Measurements from ENCODE around the gene CAPN14.

The CAPN14 gene

GRCh38 chr2:31199206-31199605, 18.1 kb downstream of the CAPN14 start:
- no peak for TF ChIP-seq CEBPB (IDR thresholded peaks at IDR 0.05)

GRCh38 chr2:31197669-31198068, 19.6 kb downstream of the CAPN14 start:
- TF ChIP-seq TCF12 (IDR thresholded peaks at IDR 0.05; ENCODE audit: low read depth) (no peak), EGR1 (IDR thresholded peaks at IDR 0.05) (no peak), TEAD4 (IDR thresholded peaks at IDR 0.05) (no peak), CREB1 (IDR thresholded peaks at IDR 0.05; ENCODE audit: low read depth) (no peak), CEBPB (IDR thresholded peaks at IDR 0.05) (no peak), FOXM1 (IDR thresholded peaks at IDR 0.05; ENCODE audit: borderline replicate concordance, low read depth) (no peak), EP300 (IDR thresholded peaks at IDR 0.05; ENCODE audit: borderline replicate concordance) (no peak)
- TF ChIP-seq, protein P1, sequence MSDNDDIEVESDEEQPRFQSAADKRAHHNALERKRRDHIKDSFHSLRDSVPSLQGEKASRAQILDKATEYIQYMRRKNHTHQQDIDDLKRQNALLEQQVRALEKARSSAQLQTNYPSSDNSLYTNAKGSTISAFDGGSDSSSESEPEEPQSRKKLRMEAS (IDR thresholded peaks at IDR 0.05), result no peak
- TF ChIP-seq, protein P2, sequence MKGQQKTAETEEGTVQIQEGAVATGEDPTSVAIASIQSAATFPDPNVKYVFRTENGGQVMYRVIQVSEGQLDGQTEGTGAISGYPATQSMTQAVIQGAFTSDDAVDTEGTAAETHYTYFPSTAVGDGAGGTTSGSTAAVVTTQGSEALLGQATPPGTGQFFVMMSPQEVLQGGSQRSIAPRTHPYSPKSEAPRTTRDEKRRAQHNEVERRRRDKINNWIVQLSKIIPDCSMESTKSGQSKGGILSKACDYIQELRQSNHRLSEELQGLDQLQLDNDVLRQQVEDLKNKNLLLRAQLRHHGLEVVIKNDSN (IDR thresholded peaks at IDR 0.05), result no peak

DNA sequence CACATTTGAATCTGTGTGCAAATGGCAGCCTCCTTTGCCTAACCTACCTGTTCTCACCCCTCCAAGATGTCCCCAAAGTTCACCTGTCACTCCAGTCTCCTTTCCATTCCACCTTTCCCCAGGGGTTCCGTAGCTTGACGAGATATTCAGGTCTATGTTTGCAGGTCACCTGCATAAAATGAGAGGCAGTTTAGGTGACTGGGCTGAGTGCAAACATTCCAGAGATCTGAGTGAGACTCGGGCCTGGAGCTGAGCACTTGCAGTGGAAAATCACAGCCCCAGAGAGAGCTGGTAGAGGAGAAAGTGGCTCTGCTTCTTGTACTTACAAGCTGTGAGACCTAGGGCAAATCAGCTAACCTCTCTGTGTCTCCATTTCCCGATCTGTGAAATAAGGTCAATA, 20.1 kb downstream of the CAPN14 start:
- no peak for TF ChIP-seq CEBPB (IDR thresholded peaks at IDR 0.05)
- TF ChIP-seq NFIC (IDR thresholded peaks at IDR 0.05), result no peak
- TF ChIP-seq RAD21 (IDR thresholded peaks at IDR 0.05; ENCODE audit: low read depth), result no peak
- TF ChIP-seq TEAD4 (IDR thresholded peaks at IDR 0.05), result no peak
- TF ChIP-seq CREB1 (IDR thresholded peaks at IDR 0.05; ENCODE audit: low read depth), result no peak
- no peak for TF ChIP-seq TCF12 (IDR thresholded peaks at IDR 0.05; ENCODE audit: low read depth)
- no peak for TF ChIP-seq ZBTB7A (IDR thresholded peaks at IDR 0.05; ENCODE audit: low read depth)
- TF ChIP-seq TAF1 (IDR thresholded peaks at IDR 0.05; ENCODE audit: low read depth), result no peak
- TF ChIP-seq EP300 (IDR thresholded peaks at IDR 0.05; ENCODE audit: borderline replicate concordance), result no peak
- no peak for TF ChIP-seq EGR1 (IDR thresholded peaks at IDR 0.05)
- TF ChIP-seq FOXM1 (IDR thresholded peaks at IDR 0.05; ENCODE audit: borderline replicate concordance, low read depth), result no peak

- TF ChIP-seq TEAD4 (IDR thresholded peaks at IDR 0.05), result no peak
- TF ChIP-seq CREB1 (IDR thresholded peaks at IDR 0.05; ENCODE audit: low read depth), result no peak
- no peak for TF ChIP-seq TAF1 (IDR thresholded peaks at IDR 0.05; ENCODE audit: low read depth)
- TF ChIP-seq NFIC (IDR thresholded peaks at IDR 0.05), result no peak
- no peak for TF ChIP-seq FOXM1 (IDR thresholded peaks at IDR 0.05; ENCODE audit: borderline replicate concordance, low read depth)
- TF ChIP-seq, protein P1 (IDR thresholded peaks at IDR 0.05), result no peak
- TF ChIP-seq YY1 (IDR thresholded peaks at IDR 0.05; ENCODE audit: low read depth), result no peak
- TF ChIP-seq, protein P2 (IDR thresholded peaks at IDR 0.05), result no peak
- TF ChIP-seq EP300 (IDR thresholded peaks at IDR 0.05; ENCODE audit: borderline replicate concordance), result no peak
- TF ChIP-seq RAD21 (IDR thresholded peaks at IDR 0.05; ENCODE audit: low read depth), result no peak
- TF ChIP-seq ZBTB7A (IDR thresholded peaks at IDR 0.05; ENCODE audit: low read depth), result no peak
- TF ChIP-seq TCF12 (IDR thresholded peaks at IDR 0.05; ENCODE audit: low read depth), result no peak
- TF ChIP-seq EGR1 (IDR thresholded peaks at IDR 0.05), result no peak
Measured at GRCh38 chr2:31196622-31197021, 20.7 kb downstream of the CAPN14 start.

DNA sequence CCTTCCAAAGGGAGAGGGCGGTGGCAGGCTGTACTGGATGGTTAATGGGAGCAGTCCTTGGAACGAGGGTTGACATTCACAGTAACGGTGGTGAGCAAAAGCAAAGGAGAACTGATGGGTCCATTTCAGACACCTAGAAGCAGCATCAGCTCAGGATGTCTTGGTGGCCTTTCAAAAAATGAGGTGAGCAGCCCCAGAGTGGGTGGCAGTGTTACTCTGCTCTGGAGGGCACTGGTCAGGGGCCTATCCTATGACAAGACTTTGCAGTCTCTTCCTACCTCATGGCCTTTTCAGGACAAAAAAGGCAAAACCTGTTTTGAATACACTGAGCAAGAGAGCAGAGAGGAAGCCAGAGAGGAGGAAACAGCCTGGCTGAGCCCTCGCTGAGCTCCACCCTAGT, 23.5 kb downstream of the CAPN14 start:
- no peak for TF ChIP-seq CREB1 (IDR thresholded peaks at IDR 0.05; ENCODE audit: low read depth)
- TF ChIP-seq TAF1 (IDR thresholded peaks at IDR 0.05; ENCODE audit: low read depth), result no peak
- no peak for TF ChIP-seq EP300 (IDR thresholded peaks at IDR 0.05; ENCODE audit: borderline replicate concordance)
- TF ChIP-seq, protein P2 (IDR thresholded peaks at IDR 0.05), result no peak
- TF ChIP-seq NFIC (IDR thresholded peaks at IDR 0.05), result no peak
- TF ChIP-seq RAD21 (IDR thresholded peaks at IDR 0.05; ENCODE audit: low read depth), result no peak
- TF ChIP-seq YY1 (IDR thresholded peaks at IDR 0.05; ENCODE audit: low read depth), result no peak
- no peak for TF ChIP-seq TEAD4 (IDR thresholded peaks at IDR 0.05)
- TF ChIP-seq, protein P1 (IDR thresholded peaks at IDR 0.05), result no peak
- no peak for TF ChIP-seq CEBPB (IDR thresholded peaks at IDR 0.05)
- TF ChIP-seq FOXM1 (IDR thresholded peaks at IDR 0.05; ENCODE audit: borderline replicate concordance, low read depth), result no peak
- TF ChIP-seq ZBTB7A (IDR thresholded peaks at IDR 0.05; ENCODE audit: low read depth), result no peak
- no peak for TF ChIP-seq REST (IDR thresholded peaks at IDR 0.05; ENCODE audit: low read depth)
- no peak for TF ChIP-seq EGR1 (IDR thresholded peaks at IDR 0.05)
- no peak for TF ChIP-seq TCF12 (IDR thresholded peaks at IDR 0.05; ENCODE audit: low read depth)

GRCh38 chr2:31192851-31193392, 24.4 kb downstream of the CAPN14 start:
- TF ChIP-seq TEAD4 (IDR thresholded peaks at IDR 0.05), result no peak
- TF ChIP-seq RAD21 (IDR thresholded peaks at IDR 0.05; ENCODE audit: low read depth), result peak; percentile 5; the same call in 1 of the 2 replicates

DNA sequence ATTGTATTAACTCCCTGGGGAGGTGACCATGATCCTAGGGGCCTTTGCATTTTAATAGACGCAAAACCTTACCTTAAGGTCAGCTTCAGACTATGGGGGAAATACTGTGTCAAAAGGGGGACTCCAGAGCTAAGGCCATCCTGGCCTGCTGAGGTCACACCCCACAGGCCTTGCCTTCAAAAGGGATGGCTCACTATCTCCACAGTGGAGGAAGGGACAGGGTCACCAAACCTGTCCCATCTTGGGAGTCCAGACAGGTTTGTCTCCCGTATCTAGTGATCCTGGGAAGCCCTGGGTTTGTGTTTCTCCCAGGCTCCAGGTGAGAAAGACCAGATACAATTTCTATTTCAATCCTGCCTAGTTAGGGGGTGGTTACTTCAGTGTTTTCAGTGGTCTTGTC, 24.9 kb downstream of the CAPN14 start:
- no peak for TF ChIP-seq NFIC (IDR thresholded peaks at IDR 0.05)

All from Ishikawa (cell line).